NCI-H526 treated with DMSO at 0.1 percent for 48 hours (cell line): ENCODE data around the gene CYB561.

Experiments used
- DNase-seq: peaks from one replicate; lab custom pipeline; 2025; lab: John Stamatoyannopoulos, UW

The CYB561 gene

GRCh38 chr17:63407741-63408330 is 38.3 kb downstream of the CYB561 start:
- DNase-seq, result no peak

- DNase-seq, result peak; percentile 50
Observed at GRCh38 chr17:63406689-63407330, 39.3 kb downstream of the CYB561 start.

GRCh38 chr17:63405741-63406261 is 40.3 kb downstream of the CYB561 start:
- DNase-seq, result peak; percentile 34

- DNase-seq, result no peak
Observed at GRCh38 chr17:63405020-63405419, 41.1 kb downstream of the CYB561 start.

GRCh38 chr17:63402431-63403212 is 43.5 kb downstream of the CYB561 start:
- DNase-seq, result no peak

GRCh38 chr17:63399856-63400255 is 46.2 kb downstream of the CYB561 start:
- DNase-seq, result no peak

GRCh38 chr17:63399316-63399715 is 46.8 kb downstream of the CYB561 start:
- DNase-seq, result no peak

GRCh38 chr17:63398680-63399079 is 47.4 kb downstream of the CYB561 start:
- DNase-seq, result no peak

- DNase-seq, result no peak
Observed at GRCh38 chr17:63395075-63395805, 50.9 kb downstream of the CYB561 start.

- DNase-seq, result no peak
Observed at GRCh38 chr17:63390090-63390489, 56.0 kb downstream of the CYB561 start.

GRCh38 chr17:63387656-63388340 is 58.3 kb downstream of the CYB561 start:
- DNase-seq, result no peak

GRCh38 chr17:63382826-63383225 is 63.3 kb downstream of the CYB561 start:
- no peak for DNase-seq
